ENCODE measurements around the gene LY6G5B. TPM values are rescaled to one million over a fixed set of nuclear protein-coding genes. Genes with fewer than 3 reads are reported as not detected.

LY6G5B gene
- total RNA-seq, 1 donor = 5.4 TPM

GRCh38 chr6:31634969-31635575, 34.7 kb upstream of the LY6G5B start:
- Histone ChIP-seq H3K9me3 (ENCODE audit: low read depth, low read length) (no peaks in the 10 kb centered on the region), H2AFZ (ENCODE audit: low read length) (no peak overlapping the region), H3K4me1 (ENCODE audit: insufficient read depth, low read length) (peaks cover 7% of the 10 kb centered on the region), H3K27me3 (ENCODE audit: insufficient read depth, low read length) (no peaks in the 10 kb centered on the region), H3K36me3 (ENCODE audit: insufficient read depth, low read length) (peaks cover 93% of the 10 kb centered on the region), H4K20me1 (ENCODE audit: insufficient read depth, low read length) (peaks cover 33% of the 10 kb centered on the region), H3K4me3 (ENCODE audit: insufficient read depth, low read length) (no peak overlapping the region), H3K4me2 (ENCODE audit: insufficient read depth, low read length) (no peak overlapping the region), H3K27ac (ENCODE audit: low read depth, low read length) (peak overlapping the region; percentile 30), H3K79me2 (ENCODE audit: insufficient read depth, low read length) (peaks cover 22% of the 10 kb centered on the region)
- DNase-seq (ENCODE audit: insufficient read length, low spot score, missing footprints) = peak; percentile 62
- TF ChIP-seq, protein P1, sequence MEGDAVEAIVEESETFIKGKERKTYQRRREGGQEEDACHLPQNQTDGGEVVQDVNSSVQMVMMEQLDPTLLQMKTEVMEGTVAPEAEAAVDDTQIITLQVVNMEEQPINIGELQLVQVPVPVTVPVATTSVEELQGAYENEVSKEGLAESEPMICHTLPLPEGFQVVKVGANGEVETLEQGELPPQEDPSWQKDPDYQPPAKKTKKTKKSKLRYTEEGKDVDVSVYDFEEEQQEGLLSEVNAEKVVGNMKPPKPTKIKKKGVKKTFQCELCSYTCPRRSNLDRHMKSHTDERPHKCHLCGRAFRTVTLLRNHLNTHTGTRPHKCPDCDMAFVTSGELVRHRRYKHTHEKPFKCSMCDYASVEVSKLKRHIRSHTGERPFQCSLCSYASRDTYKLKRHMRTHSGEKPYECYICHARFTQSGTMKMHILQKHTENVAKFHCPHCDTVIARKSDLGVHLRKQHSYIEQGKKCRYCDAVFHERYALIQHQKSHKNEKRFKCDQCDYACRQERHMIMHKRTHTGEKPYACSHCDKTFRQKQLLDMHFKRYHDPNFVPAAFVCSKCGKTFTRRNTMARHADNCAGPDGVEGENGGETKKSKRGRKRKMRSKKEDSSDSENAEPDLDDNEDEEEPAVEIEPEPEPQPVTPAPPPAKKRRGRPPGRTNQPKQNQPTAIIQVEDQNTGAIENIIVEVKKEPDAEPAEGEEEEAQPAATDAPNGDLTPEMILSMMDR (IDR thresholded peaks at IDR 0.05; ENCODE audit: extremely low read depth, low read depth, low read length) = no peak

DNA sequence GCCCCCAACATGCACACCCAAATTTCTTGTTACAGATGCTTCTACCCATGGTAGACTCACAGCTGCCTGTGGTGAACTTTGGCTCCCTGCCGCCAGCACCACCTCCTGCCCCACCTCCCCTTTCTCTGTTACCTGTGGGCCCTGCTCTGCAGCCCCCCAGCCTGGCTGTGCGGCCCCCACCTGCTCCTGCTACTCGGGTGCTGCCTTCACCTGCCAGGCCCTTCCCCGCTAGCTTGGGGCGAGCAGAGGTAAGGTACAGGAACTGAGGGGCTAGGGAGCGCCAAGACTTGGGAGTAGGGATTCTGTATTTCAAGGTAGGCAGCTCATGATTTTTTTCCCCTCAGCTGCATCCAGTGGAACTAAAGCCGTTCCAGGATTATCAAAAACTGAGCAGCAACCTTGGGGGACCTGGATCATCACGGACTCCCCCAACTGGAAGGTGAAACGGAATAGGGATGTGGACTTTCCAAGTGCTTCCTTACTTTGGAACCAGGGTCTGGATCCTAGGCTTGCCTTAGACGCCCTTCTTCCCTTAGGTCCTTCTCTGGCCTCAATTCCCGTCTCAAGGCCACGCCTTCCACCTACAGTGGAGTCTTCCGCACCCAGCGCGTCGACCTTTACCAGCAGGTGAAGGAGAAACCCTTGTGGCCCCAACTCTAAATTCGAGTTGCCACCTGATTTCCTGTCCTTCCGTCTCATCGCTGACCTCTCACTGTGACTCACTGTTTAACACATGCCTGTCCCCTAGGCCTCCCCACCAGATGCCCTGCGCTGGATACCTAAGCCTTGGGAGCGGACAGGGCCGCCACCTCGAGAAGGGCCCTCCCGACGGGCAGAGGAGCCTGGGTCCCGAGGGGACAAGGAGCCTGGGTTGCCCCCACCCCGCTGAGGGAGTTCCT, 32.8 kb upstream of the LY6G5B start:
- DNase-seq (ENCODE audit: insufficient read length, low spot score, missing footprints) = peak; percentile 65
- peaks cover 30% of the 10 kb centered on the region for H4K20me1 ChIP-seq (ENCODE audit: insufficient read depth, low read length)
- no peak overlapping the region for H2AFZ ChIP-seq (ENCODE audit: low read length)
- no peak overlapping the region for H3K27ac ChIP-seq (ENCODE audit: low read depth, low read length)
- H3K36me3 ChIP-seq (ENCODE audit: insufficient read depth, low read length) = peaks cover 93% of the 10 kb centered on the region
- H3K79me2 ChIP-seq (ENCODE audit: insufficient read depth, low read length) = peaks cover 11% of the 10 kb centered on the region
- H3K4me2 ChIP-seq (ENCODE audit: insufficient read depth, low read length) = no peak overlapping the region
- no peak overlapping the region for H3K4me3 ChIP-seq (ENCODE audit: insufficient read depth, low read length)
- H3K27me3 ChIP-seq (ENCODE audit: insufficient read depth, low read length) = no peaks in the 10 kb centered on the region
- TF ChIP-seq, protein P1 (IDR thresholded peaks at IDR 0.05; ENCODE audit: extremely low read depth, low read depth, low read length) = no peak
- H3K9me3 ChIP-seq (ENCODE audit: low read depth, low read length) = no peaks in the 10 kb centered on the region
- peaks cover 7% of the 10 kb centered on the region for H3K4me1 ChIP-seq (ENCODE audit: insufficient read depth, low read length)

GRCh38 chr6:31639043-31639442, 30.7 kb upstream of the LY6G5B start:
- Histone ChIP-seq H3K4me3 (ENCODE audit: insufficient read depth, low read length) (no peak overlapping the region), H3K27ac (ENCODE audit: low read depth, low read length) (peak overlapping the region; percentile 83), H3K9me3 (ENCODE audit: low read depth, low read length) (no peaks in the 10 kb centered on the region), H3K4me2 (ENCODE audit: insufficient read depth, low read length) (no peak overlapping the region), H3K4me1 (ENCODE audit: insufficient read depth, low read length) (peaks cover 7% of the 10 kb centered on the region), H2AFZ (ENCODE audit: low read length) (no peak overlapping the region), H3K36me3 (ENCODE audit: insufficient read depth, low read length) (peaks cover 90% of the 10 kb centered on the region), H3K79me2 (ENCODE audit: insufficient read depth, low read length) (no peaks in the 10 kb centered on the region), H3K27me3 (ENCODE audit: insufficient read depth, low read length) (no peaks in the 10 kb centered on the region), H4K20me1 (ENCODE audit: insufficient read depth, low read length) (peaks cover 22% of the 10 kb centered on the region)
- TF ChIP-seq, protein P1 (IDR thresholded peaks at IDR 0.05; ENCODE audit: extremely low read depth, low read depth, low read length) = no peak
- peak; percentile 87 for DNase-seq (ENCODE audit: insufficient read length, low spot score, missing footprints)

DNA sequence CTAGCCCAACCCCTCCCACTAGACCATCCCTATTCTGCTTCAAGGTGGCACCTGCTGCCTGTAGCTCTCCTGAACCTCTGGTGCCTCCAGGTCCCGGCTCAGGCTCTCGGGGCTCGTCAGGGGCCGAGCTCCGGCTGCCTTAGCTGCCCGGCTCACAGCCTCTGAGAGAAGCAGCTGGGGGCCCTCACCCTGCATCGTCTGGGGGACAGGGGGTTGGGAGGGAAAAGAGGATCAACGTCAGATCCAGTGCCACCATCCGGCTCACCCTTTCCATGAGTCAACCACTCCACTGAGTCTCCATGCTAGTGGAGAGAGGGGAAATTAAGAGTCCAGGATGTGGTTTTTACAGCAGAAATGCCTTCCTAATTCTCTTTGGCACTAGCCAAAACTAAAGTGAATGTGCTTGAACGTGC, 30.3 kb upstream of the LY6G5B start:
- H3K27me3 ChIP-seq (ENCODE audit: insufficient read depth, low read length) = no peaks in the 10 kb centered on the region
- H4K20me1 ChIP-seq (ENCODE audit: insufficient read depth, low read length) = peaks cover 18% of the 10 kb centered on the region
- H3K27ac ChIP-seq (ENCODE audit: low read depth, low read length) = peak overlapping the region; percentile 83
- H3K4me1 ChIP-seq (ENCODE audit: insufficient read depth, low read length) = peaks cover 7% of the 10 kb centered on the region
- no peak overlapping the region for H3K4me3 ChIP-seq (ENCODE audit: insufficient read depth, low read length)
- H3K9me3 ChIP-seq (ENCODE audit: low read depth, low read length) = no peaks in the 10 kb centered on the region
- H3K79me2 ChIP-seq (ENCODE audit: insufficient read depth, low read length) = no peaks in the 10 kb centered on the region
- DNase-seq (ENCODE audit: insufficient read length, low spot score, missing footprints) = peak; percentile 95
- H3K36me3 ChIP-seq (ENCODE audit: insufficient read depth, low read length) = peaks cover 89% of the 10 kb centered on the region
- H3K4me2 ChIP-seq (ENCODE audit: insufficient read depth, low read length) = peak overlapping the region; percentile 46
- H2AFZ ChIP-seq (ENCODE audit: low read length) = no peak overlapping the region
- TF ChIP-seq, protein P1 (IDR thresholded peaks at IDR 0.05; ENCODE audit: extremely low read depth, low read depth, low read length) = no peak

All from osteoblast (primary cell).